ENCODE measurements around the gene SMAD2. TPM values are rescaled to one million over a fixed set of nuclear protein-coding genes. Genes with fewer than 3 reads are reported as not detected.

The SMAD2 gene
- total and polyA plus RNA-seq, 11 donors: 13.8 to 113 (median 88.1) TPM

GRCh38 chr18:47842836-47843235 is 87.6 kb downstream of the SMAD2 start:
- WGBS, 4 donors: 96 to 97% (median 97%) methylated on average over 1 of the region's 1 CpG
- intact Hi-C loops (cut with DNase I): loop anchor here in 1 of 10 donors (10.0 kb wide), 1 partner anchor 152 kb away; no protein-coding TSS in a partner anchor
- ATAC-seq (no peak), DNase-seq (no peak)
- H3K4me1 ChIP-seq: no peaks in the 10 kb centered on the region
- TF ChIP-seq, protein P1, sequence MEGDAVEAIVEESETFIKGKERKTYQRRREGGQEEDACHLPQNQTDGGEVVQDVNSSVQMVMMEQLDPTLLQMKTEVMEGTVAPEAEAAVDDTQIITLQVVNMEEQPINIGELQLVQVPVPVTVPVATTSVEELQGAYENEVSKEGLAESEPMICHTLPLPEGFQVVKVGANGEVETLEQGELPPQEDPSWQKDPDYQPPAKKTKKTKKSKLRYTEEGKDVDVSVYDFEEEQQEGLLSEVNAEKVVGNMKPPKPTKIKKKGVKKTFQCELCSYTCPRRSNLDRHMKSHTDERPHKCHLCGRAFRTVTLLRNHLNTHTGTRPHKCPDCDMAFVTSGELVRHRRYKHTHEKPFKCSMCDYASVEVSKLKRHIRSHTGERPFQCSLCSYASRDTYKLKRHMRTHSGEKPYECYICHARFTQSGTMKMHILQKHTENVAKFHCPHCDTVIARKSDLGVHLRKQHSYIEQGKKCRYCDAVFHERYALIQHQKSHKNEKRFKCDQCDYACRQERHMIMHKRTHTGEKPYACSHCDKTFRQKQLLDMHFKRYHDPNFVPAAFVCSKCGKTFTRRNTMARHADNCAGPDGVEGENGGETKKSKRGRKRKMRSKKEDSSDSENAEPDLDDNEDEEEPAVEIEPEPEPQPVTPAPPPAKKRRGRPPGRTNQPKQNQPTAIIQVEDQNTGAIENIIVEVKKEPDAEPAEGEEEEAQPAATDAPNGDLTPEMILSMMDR (IDR thresholded peaks at IDR 0.05): no peak
- TF ChIP-seq POLR2A (IDR thresholded peaks at IDR 0.05): no peak
- no peak overlapping the region for H3K27ac ChIP-seq
- peaks cover 0 to 94% (median 79%) of the 10 kb centered on the region in 9 donors for H3K36me3 ChIP-seq
- no peak overlapping the region for H3K4me3 ChIP-seq
- no peaks in the 10 kb centered on the region for H3K27me3 ChIP-seq
- H3K9me3 ChIP-seq: no peaks in the 10 kb centered on the region

DNA sequence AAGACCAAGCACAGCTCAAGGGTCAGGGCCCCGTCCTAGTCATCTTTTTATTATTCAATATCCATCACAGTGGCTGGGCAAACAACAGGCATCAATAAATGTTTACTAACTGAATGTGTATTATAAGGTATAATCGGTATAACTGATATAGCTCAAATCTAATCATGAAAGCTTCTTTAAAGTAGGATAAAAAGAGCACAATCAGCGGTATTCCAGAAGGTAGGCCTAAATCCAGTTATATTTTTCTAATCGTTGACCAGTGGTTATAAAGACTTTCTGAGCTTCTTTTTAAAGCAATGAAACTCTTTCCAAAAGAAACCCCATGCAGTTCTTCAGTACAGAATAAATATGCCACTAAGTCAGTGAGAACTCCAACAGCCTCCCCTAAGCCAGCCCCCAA is 92.1 kb downstream of the SMAD2 start:
- TF ChIP-seq, protein P1 (IDR thresholded peaks at IDR 0.05): no peak
- no peak for TF ChIP-seq POLR2A (IDR thresholded peaks at IDR 0.05)
- Histone ChIP-seq H3K36me3 (peaks cover 0 to 76% (median 52%) of the 10 kb centered on the region in 9 donors), H3K4me1 (peaks cover 0 to under 1% (median 0%) of the 10 kb centered on the region in 12 donors), H3K9me3 (no peaks in the 10 kb centered on the region), H3K27me3 (no peaks in the 10 kb centered on the region), H3K4me3 (no peak overlapping the region), H3K27ac (no peak overlapping the region)
- WGBS, 4 donors: 97 to 100% (median 98%) methylated on average over 4 of the region's 4 CpGs
- DNase-seq (no peak), ATAC-seq (no peak)
- intact Hi-C loops (cut with DNase I): no loop called here

DNA sequence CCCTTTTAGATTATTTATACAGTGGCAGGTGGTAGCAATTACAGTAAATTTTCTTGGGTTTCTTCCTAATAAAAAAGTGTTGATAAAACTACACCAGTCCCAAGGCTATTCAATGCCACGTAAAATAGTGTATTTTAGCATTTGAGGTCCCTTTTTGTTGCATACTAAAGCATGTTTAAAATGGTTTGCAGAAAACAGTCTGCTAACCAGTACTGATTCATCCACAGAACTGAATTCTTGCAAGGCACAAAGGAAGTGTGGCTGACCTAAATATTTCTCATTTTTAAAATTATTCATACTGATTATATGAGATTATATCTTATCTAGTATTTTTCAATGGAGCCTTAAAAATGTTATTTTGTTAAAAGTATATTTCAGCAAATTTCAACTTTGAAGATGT is 98.1 kb downstream of the SMAD2 start:
- TF ChIP-seq, protein P1 (IDR thresholded peaks at IDR 0.05): no peak
- no peak for TF ChIP-seq POLR2A (IDR thresholded peaks at IDR 0.05)
- Histone ChIP-seq H3K4me1 (peaks cover 0 to 6% (median 0%) of the 10 kb centered on the region in 12 donors), H3K27ac (no peak overlapping the region), H3K27me3 (no peaks in the 10 kb centered on the region), H3K36me3 (peaks cover 0 to 29% (median 1%) of the 10 kb centered on the region in 9 donors), H3K4me3 (no peak overlapping the region), H3K9me3 (no peaks in the 10 kb centered on the region)
- intact Hi-C loops (cut with DNase I): no loop called here
- WGBS, 4 donors: 83 to 90% (median 88%) methylated on average over 1 of the region's 1 CpG
- DNase-seq (no peak), ATAC-seq (no peak)

- no peak overlapping the region for H3K27ac ChIP-seq
- WGBS, 4 donors: 76 to 88% (median 81%) methylated on average over 1 of the region's 1 CpG
- TF ChIP-seq POLR2A (IDR thresholded peaks at IDR 0.05): no peak
- TF ChIP-seq, protein P1 (IDR thresholded peaks at IDR 0.05): no peak
- H3K27me3 ChIP-seq: no peaks in the 10 kb centered on the region
- ATAC-seq (no peak), DNase-seq (no peak)
- intact Hi-C loops (cut with DNase I): no loop called here
- peaks cover 0 to 21% (median 0%) of the 10 kb centered on the region in 9 donors for H3K36me3 ChIP-seq
- H3K9me3 ChIP-seq: no peaks in the 10 kb centered on the region
- no peak overlapping the region for H3K4me3 ChIP-seq
- peaks cover 0 to 6% (median 0%) of the 10 kb centered on the region in 12 donors for H3K4me1 ChIP-seq
These were observed 99.1 kb downstream of the SMAD2 start for GRCh38 chr18:47831351-47831750.

All from heart left ventricle (tissue), 16 donors.